ENCODE data around the gene SP3.

DNA sequence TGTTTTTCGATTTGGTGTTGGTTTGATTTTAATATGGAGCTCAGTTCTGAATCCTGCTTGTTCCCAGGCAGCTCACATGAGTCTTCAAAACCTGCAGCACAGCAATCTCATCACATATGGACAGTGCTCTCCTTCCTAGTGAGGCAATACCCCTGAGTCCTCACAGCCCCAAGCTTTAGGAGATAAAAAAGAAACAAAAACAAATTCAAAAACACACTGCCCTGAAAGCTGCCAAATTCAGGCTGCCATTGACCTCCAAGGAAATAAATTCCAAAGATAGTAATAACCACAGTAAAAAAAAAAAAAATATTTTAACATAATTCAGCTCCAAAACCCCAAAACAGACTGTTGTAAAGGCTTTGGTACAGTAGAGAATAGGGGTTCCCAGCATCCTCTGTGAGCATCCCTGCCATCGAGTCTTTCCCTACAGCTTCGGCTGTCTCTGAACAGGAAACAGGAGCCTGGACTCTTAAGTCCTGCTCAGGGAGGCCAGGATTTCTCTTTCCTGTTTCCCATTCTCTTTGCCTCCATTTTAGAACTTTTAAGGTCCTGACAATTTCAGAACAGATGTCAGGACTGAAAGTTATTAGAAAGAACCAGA, 14.7 kb upstream of the SP3 start:
- TF ChIP-seq POLR2AphosphoS5 (IDR thresholded peaks at IDR 0.05) = no peak
- TF ChIP-seq POLR2A (IDR thresholded peaks at IDR 0.05; ENCODE audit: low read depth) = no peak
- TF ChIP-seq, protein P1, sequence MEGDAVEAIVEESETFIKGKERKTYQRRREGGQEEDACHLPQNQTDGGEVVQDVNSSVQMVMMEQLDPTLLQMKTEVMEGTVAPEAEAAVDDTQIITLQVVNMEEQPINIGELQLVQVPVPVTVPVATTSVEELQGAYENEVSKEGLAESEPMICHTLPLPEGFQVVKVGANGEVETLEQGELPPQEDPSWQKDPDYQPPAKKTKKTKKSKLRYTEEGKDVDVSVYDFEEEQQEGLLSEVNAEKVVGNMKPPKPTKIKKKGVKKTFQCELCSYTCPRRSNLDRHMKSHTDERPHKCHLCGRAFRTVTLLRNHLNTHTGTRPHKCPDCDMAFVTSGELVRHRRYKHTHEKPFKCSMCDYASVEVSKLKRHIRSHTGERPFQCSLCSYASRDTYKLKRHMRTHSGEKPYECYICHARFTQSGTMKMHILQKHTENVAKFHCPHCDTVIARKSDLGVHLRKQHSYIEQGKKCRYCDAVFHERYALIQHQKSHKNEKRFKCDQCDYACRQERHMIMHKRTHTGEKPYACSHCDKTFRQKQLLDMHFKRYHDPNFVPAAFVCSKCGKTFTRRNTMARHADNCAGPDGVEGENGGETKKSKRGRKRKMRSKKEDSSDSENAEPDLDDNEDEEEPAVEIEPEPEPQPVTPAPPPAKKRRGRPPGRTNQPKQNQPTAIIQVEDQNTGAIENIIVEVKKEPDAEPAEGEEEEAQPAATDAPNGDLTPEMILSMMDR (IDR thresholded peaks at IDR 0.05) = no peak

All from esophagus muscularis mucosa (tissue), 3 donors.